ENCODE data around the gene SND1.

- TF ChIP-seq CTCF (IDR thresholded peaks at IDR 0.05) (no peak), POLR2A (IDR thresholded peaks at IDR 0.05) (no peak)
Measured at GRCh38 chr7:127752829-127753228, 100.8 kb downstream of the SND1 start.

All from breast epithelium (tissue), 3 donors.